Body of pancreas (tissue), 4 donors: Measurements from ENCODE around the gene SEC24B.

Experiments
- CTCF ChIP-seq, 7 experiments: fragments of 450-650 bp in 4 of 7; fragments of 200-600 bp in 3 of 7; sonication (generic) in 3 of 7; IDR thresholded peaks; one replicate each; pipeline ENCODE4 v1.5.1; 2016 to 2019; ENCODE audit warnings: antibody characterized with exemption in 7 of 7
- POLR2A ChIP-seq, 3 donors: fragments of 450-650 bp; IDR thresholded peaks; one replicate each; pipeline ENCODE4 v1.6.1; 2016; ENCODE audit warnings: antibody characterized with exemption in 3 of 3, mild to moderate bottlenecking in 2 of 3

DNA sequence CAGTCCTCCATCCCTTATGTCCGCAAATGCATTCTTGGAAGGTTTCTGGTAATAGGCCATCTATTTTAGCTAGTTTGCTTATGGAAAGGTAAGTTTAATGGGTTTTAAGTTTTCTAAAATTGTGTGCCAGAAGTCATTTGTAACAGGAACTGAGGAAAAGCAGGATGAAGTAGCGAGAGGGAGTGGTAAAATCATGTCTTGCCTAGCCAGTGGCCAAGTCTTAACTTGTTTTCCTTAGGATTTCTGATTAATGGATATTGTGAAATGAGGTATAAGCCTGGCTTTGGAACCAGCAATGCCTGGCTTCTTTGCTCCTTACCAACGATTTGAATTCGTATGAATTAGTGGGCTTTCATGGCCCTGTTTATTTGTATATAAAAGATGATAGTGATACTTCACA is 7.3 kb downstream of the SEC24B start:
- TF ChIP-seq CTCF (IDR thresholded peaks at IDR 0.05) (no peak), POLR2A (IDR thresholded peaks at IDR 0.05) (no peak)
